RWPE2 (cell line): ENCODE measurements around the gene COA5.

Experiments used
- ATAC-seq: fragments of 200-7000 bp; cut with Tn5 transposase; 3 replicates; pipeline ENCODE4 v1.9.1; 2021; ENCODE audit warnings: low read depth
- DNase-seq: peaks from one replicate; pipeline ENCODE4 v3.0.0-alpha.2; 2020; ENCODE audit warnings: low spot score
- H3K27ac ChIP-seq: fragments of 450-650 bp; 2 replicates; pipeline ENCODE4 v1.5.1; 2017; ENCODE audit warnings: mild to moderate bottlenecking; ENCODE audit not compliant: poor library complexity, severe bottlenecking
- H3K27me3 ChIP-seq: fragments of 250-450 bp; sonication (Bioruptor Pico); 2 replicates; pipeline ENCODE4 v1.5.1; 2021; ENCODE audit warnings: mild to moderate bottlenecking, moderate library complexity; ENCODE audit not compliant: insufficient read depth, poor library complexity, severe bottlenecking
- H3K36me3 ChIP-seq: fragments of 250-450 bp; sonication (Bioruptor Pico); 2 replicates; pipeline ENCODE4 v1.5.1; 2020; ENCODE audit warnings: low read depth, mild to moderate bottlenecking, moderate library complexity
- H3K4me1 ChIP-seq: fragments of 250-450 bp; sonication (Bioruptor Pico); 2 replicates; pipeline ENCODE4 v1.5.1; 2021; ENCODE audit warnings: mild to moderate bottlenecking, moderate library complexity; ENCODE audit not compliant: insufficient read depth, poor library complexity, severe bottlenecking
- H3K4me3 ChIP-seq: fragments of 250-450 bp; sonication (Bioruptor Pico); 2 replicates; pipeline ENCODE4 v1.5.1; 2021; ENCODE audit warnings: mild to moderate bottlenecking, moderate library complexity; ENCODE audit not compliant: severe bottlenecking
- H3K9me3 ChIP-seq: fragments of 250-450 bp; sonication (Bioruptor Pico); 2 replicates; pipeline ENCODE4 v1.5.1; 2021; ENCODE audit warnings: mild to moderate bottlenecking, moderate library complexity; ENCODE audit not compliant: severe bottlenecking
- CTCF ChIP-seq: fragments of 450-650 bp; IDR thresholded peaks from one replicate; pipeline ENCODE4 v1.5.1; 2017; ENCODE audit warnings: mild to moderate bottlenecking, moderate library complexity; ENCODE audit not compliant: poor library complexity, severe bottlenecking

COA5 gene

DNA sequence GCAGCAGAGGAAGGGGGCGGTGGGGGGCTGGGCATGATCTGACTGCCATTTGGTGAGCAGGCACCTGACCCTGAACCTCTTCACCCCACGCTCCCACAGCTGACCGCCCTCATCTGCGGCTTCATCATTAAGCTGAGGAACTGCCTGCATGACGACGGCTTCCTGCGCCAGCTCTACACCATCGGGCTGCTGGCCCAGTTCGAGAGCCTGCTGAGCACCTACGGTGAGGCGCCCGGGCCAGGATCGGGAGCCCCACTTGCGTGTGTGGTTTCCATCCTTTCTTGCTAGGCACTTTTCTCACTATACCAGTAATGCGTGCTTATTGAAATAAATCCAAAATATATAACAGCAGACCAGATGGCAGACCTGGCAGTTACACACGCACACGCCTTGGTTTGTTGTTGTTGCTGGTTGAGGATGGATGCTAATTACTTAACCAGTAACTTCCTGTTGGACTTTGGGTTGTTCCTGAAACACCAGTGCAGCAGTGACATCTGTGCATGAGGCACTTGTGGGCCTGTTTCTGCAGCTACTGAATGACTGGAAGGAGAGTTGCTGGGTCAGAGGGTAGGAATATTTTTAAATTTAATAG, 43.7 kb downstream of the COA5 start:
- Histone ChIP-seq H3K4me1 (no peaks in the 10 kb centered on the region), H3K36me3 (peaks cover 16% of the 10 kb centered on the region; the same call in 1 of the 2 replicates), H3K9me3 (no peaks in the 10 kb centered on the region), H3K4me3 (no peak overlapping the region), H3K27ac (no peak overlapping the region), H3K27me3 (no peaks in the 10 kb centered on the region)
- ATAC-seq (no peak), DNase-seq (no peak)
- no peak for TF ChIP-seq CTCF

GRCh38 chr2:98563394-98563793, 44.9 kb downstream of the COA5 start:
- no peaks in the 10 kb centered on the region for H3K9me3 ChIP-seq
- H3K4me3 ChIP-seq, result no peak overlapping the region
- ATAC-seq (no peak), DNase-seq (no peak)
- no peak for TF ChIP-seq CTCF
- no peak overlapping the region for H3K27ac ChIP-seq
- H3K36me3 ChIP-seq, result peaks cover 8% of the 10 kb centered on the region
- no peaks in the 10 kb centered on the region for H3K27me3 ChIP-seq
- H3K4me1 ChIP-seq, result no peaks in the 10 kb centered on the region

GRCh38 chr2:98561902-98562695, 46.2 kb downstream of the COA5 start:
- Histone ChIP-seq H3K36me3 (peaks cover 8% of the 10 kb centered on the region), H3K9me3 (no peaks in the 10 kb centered on the region), H3K4me3 (no peak overlapping the region), H3K4me1 (no peaks in the 10 kb centered on the region), H3K27ac (no peak overlapping the region), H3K27me3 (no peaks in the 10 kb centered on the region)
- no peak for ATAC-seq
- TF ChIP-seq CTCF, result no peak
- no peak for DNase-seq

- no peaks in the 10 kb centered on the region for H3K9me3 ChIP-seq
- H3K36me3 ChIP-seq, result peaks cover 8% of the 10 kb centered on the region
- DNase-seq (no peak), ATAC-seq (no peak)
- no peak for TF ChIP-seq CTCF
- no peaks in the 10 kb centered on the region for H3K27me3 ChIP-seq
- H3K4me3 ChIP-seq, result no peak overlapping the region
- no peaks in the 10 kb centered on the region for H3K4me1 ChIP-seq
- H3K27ac ChIP-seq, result no peak overlapping the region
Observed at GRCh38 chr2:98561018-98561417, 47.3 kb downstream of the COA5 start.
